HUES48 (cell line): ENCODE measurements around the gene CLSTN1.

Experiments used
- H3K27ac ChIP-seq: one replicate; pipeline ENCODE4 v1.7.0; 2013; ENCODE audit warnings: low read depth, low read length, inconsistent platforms
- H3K27me3 ChIP-seq: 2 replicates; pipeline ENCODE4 v1.6.1; 2013; ENCODE audit warnings: mild to moderate bottlenecking, low read length; ENCODE audit not compliant: control insufficient read depth, insufficient read depth
- H3K36me3 ChIP-seq: 2 replicates; pipeline ENCODE4 v1.6.1; 2013; ENCODE audit warnings: low read length; ENCODE audit not compliant: control insufficient read depth, insufficient read depth
- H3K4me1 ChIP-seq: 2 replicates; pipeline ENCODE4 v1.6.1; 2013; ENCODE audit warnings: mild to moderate bottlenecking, low read length; ENCODE audit not compliant: control insufficient read depth, insufficient read depth
- H3K4me3 ChIP-seq: 2 replicates; pipeline ENCODE4 v1.5.1; 2013; ENCODE audit warnings: mild to moderate bottlenecking, low read depth, low read length
- H3K9ac ChIP-seq: 2 replicates; pipeline ENCODE4 v1.6.1; 2013; ENCODE audit warnings: mild to moderate bottlenecking, low read depth, low read length, moderate library complexity
- H3K9me3 ChIP-seq: 2 replicates; pipeline ENCODE4 v1.6.1; 2013; ENCODE audit warnings: low read length; ENCODE audit not compliant: control insufficient read depth, insufficient read depth

Gene CLSTN1

DNA sequence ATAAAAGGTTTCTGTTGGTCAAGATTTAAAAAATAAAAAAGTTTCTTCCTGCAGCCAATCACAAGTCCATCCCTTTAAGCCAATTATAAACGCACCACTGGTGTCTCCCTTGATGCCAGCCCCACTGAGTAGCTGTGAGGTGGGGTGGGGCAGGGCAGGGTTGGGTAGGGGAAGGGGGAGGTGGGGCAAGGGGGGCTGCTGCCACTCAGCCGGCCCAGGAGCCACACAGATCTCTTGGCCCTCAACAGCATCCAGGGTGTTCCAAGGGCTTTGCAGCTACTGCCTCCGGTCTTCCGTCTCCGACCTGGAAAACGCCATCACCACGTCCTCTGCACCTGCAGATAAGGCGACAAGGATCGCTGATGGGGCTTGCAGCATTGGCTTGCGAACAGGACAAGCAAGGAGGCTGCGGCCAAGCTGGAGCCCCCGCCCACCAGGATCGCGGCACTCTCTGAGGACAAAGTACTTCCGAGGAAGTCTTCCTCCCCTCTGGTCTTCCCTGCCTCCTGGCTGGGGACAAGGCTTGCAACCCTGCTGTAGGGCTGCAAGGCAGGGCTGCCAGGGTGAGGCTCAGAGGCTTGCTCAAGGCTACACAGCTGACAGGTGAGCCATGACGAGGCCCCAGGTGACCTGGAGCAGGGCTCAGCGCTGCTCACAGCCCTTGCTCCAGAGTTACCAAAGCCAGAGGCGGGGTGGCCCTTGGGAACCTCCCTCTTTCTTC is 26.8 kb upstream of the CLSTN1 start:
- Histone ChIP-seq H3K27ac (no peak overlapping the region), H3K27me3 (no peaks in the 10 kb centered on the region), H3K36me3 (no peaks in the 10 kb centered on the region; the same call in 1 of the 2 replicates), H3K4me1 (peaks cover 34% of the 10 kb centered on the region), H3K9ac (no peak overlapping the region), H3K4me3 (no peak overlapping the region), H3K9me3 (no peaks in the 10 kb centered on the region)

DNA sequence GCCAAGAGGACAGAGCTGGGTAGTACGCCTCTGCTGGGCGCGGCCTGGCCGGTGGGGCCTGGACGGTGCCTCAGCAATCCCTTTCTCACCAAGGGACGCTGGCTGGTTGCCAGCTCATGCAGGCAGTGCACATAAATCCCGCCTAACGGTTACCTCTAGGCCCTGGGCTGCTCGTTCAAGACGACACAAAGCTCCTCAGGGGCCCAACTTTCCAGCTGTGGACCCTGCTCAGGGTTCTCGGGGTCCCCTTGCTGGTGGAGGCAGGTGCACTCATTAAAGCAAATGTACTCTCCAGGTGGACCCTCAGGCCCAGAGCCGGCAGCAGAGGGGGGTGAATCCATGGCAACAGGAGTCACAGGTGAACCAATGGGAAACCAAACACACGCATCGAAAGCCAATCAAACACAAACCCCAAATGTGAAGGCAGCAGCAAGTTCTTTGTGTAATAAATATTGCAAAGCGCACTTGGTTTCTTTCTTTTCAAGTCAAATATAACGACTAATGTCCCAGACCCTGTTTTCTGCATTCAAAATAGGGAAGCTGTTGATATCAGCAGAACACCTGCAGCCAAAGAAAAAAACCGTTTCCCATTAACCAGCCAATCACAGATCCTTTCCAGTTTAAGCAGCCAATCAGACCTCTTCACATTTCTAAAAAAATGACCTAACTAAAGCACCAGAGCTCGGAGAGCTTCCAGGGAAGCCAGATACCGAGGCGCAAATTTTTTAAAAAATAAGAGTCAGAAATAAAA is 26.1 kb upstream of the CLSTN1 start:
- Histone ChIP-seq H3K9ac (no peak overlapping the region), H3K9me3 (no peaks in the 10 kb centered on the region), H3K4me3 (no peak overlapping the region), H3K4me1 (peaks cover 34% of the 10 kb centered on the region), H3K27me3 (no peaks in the 10 kb centered on the region), H3K27ac (no peak overlapping the region), H3K36me3 (no peaks in the 10 kb centered on the region; the same call in 1 of the 2 replicates)

DNA sequence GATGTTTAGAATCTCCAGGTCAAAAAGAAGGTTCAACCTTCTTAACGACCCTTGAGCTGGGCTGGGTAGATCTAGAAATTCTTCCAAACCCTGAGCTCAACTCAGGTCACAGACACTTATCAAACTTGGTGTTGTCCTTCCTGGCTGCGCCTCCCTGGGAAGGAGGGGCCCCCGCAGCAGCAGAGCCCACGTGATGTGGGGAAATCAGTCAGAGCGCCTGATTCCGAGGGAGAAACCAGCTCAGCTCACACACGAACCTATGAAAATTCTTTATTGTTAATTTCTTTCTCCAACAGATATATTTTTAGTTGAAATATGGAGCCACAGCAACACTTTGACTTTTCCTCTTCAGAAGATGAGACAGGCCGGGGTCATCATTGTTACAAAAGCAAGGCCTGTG is 24.3 kb upstream of the CLSTN1 start:
- Histone ChIP-seq H3K4me1 (peaks cover 30% of the 10 kb centered on the region), H3K27ac (no peak overlapping the region), H3K9ac (no peak overlapping the region)

DNA sequence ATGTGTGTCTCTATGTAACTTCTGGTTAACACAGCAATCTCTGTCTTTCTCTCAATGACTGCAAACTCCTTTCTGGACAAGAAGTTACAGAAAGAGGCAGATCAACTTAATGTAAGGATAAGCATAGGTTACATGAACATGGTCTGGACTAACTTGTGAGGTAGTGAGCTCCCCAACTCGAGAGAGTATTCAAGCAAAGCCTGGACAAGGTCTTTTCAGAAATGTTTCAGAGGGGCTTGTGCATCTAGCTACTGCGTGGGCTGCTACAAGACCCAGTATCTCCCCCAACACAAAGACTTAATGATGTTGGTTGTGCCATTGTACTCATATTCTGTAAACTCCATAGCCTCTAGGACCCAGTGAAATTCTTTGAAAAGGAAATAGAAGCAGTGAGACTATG is 23.5 kb upstream of the CLSTN1 start:
- Histone ChIP-seq H3K9ac (no peak overlapping the region), H3K9me3 (no peaks in the 10 kb centered on the region), H3K4me3 (no peak overlapping the region), H3K36me3 (no peaks in the 10 kb centered on the region), H3K27me3 (no peaks in the 10 kb centered on the region), H3K4me1 (peaks cover 26% of the 10 kb centered on the region), H3K27ac (peak overlapping the region; percentile 4)

More for the DNA sequence above, 24.3 kb upstream of the CLSTN1 start:
- no peaks in the 10 kb centered on the region for H3K9me3 ChIP-seq
- H3K36me3 ChIP-seq: no peaks in the 10 kb centered on the region
- no peak overlapping the region for H3K4me3 ChIP-seq
- H3K27me3 ChIP-seq: no peaks in the 10 kb centered on the region

DNA sequence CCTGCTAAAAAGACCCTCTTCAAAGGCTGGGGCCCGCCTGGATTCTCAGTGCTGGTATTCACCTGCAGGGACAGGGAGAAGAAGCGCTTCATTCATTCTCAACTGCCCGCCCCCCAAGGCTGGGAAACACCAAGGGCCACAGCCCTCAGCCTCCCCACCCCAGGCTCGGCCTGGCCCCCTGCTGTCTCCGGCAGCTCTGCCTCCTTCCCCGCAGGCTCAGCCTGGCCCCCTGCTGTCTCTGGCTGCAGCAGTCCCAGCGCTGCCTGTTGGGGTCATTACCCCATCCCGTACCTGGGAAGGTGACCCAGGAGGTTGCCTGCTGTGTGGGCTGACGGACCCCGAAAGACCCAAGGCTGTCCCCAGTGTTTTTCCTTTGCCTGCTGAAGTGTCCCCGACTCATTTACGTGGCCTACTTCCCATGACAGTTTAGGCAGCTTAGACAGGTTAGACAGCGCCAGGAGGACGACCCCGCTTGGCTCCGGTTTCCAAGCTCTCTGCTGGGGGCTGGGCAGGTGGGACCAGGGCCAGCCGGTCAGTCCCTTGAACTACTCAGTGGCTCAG is 22.9 kb upstream of the CLSTN1 start:
- H3K9me3 ChIP-seq: no peaks in the 10 kb centered on the region
- H3K27me3 ChIP-seq: no peaks in the 10 kb centered on the region
- no peak overlapping the region for H3K4me3 ChIP-seq
- H3K27ac ChIP-seq: peak overlapping the region; percentile 4
- no peaks in the 10 kb centered on the region for H3K36me3 ChIP-seq
- peaks cover 26% of the 10 kb centered on the region for H3K4me1 ChIP-seq
- H3K9ac ChIP-seq: no peak overlapping the region

DNA sequence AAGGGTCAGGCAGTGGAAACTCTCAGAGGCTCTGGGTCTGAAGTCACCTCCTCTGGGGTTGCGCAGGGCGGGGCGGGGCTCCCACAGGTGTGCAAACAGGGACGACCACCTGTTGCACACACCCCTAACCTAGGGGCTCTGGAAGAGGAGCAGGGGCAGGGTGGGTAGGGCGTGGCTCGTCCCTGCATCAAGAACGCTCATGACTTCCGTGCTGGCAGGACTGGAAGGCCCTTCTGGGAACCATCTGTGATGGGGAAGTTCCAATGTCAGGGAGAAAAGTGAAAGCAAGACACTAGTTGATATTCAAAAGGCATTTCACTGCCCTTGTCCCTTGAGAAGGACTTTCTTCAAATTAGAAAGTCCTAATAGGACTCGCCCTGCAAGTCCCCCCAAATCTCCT is 22.1 kb upstream of the CLSTN1 start:
- Histone ChIP-seq H3K27ac (no peak overlapping the region), H3K4me1 (peaks cover 25% of the 10 kb centered on the region), H3K4me3 (no peak overlapping the region)

DNA sequence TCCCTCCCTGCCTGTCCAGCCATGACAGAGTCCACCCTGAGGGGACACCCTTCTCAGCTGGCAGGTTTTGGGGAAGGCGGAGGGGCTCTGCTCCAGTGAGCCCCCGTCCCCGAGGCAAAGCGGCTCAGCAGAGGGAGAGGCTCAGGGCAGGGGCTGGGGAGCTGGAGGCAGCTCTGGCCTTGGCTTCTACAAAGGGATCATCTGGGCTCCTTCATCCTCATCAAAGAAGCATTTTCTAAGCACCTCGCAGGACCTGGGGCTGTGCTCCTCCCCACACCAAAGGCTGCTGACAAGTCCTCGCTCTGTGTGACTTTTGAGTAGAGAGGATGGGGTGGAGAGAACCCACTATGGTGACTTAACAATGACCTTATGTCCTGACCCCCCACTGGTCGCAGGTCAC is 21.0 kb upstream of the CLSTN1 start:
- Histone ChIP-seq H3K4me1 (peaks cover 21% of the 10 kb centered on the region), H3K27ac (no peak overlapping the region), H3K27me3 (no peaks in the 10 kb centered on the region), H3K9me3 (no peaks in the 10 kb centered on the region), H3K36me3 (no peaks in the 10 kb centered on the region), H3K9ac (no peak overlapping the region), H3K4me3 (no peak overlapping the region)

More for the DNA sequence above, 22.1 kb upstream of the CLSTN1 start:
- Histone ChIP-seq H3K27me3 (no peaks in the 10 kb centered on the region), H3K9me3 (no peaks in the 10 kb centered on the region), H3K36me3 (no peaks in the 10 kb centered on the region), H3K9ac (no peak overlapping the region)

DNA sequence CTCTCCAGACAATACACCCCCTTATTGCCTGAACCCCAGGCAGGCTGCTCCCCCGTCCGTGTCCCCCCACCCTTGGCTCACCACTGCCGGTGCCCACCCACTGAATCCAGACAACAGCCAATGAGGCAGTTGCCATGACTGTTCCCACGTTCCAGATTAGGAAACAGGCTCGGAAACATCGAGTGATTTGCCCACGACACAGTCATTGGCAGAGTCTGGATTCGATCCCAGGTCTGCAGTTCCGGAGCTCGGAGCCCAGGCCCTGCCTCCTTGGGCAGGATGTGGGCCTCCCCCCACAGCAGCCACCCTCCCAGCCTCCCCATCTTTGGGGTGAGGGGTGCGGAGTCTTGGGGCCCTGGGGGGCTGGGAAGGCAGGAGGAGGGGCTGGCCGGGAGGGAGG is 20.3 kb upstream of the CLSTN1 start:
- Histone ChIP-seq H3K27ac (no peak overlapping the region), H3K4me1 (peaks cover 21% of the 10 kb centered on the region), H3K9ac (no peak overlapping the region)

DNA sequence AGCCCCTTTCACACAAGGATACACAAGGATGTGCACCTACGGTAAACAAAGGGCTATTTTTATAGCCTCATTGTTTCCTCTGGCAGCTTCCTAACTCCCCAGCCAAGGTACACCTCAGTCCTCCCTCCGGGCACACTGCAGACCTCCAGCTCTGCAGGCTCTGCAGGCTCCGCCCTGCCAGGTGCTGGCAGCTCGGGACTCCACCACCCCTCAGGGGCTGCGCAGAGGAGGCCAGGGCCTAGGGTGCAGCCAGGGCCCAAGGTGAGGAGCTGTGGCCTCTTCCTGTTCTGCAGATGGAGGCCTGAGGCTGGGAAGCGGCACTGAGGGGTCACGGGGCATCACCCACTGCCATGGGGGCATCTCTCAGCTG is 19.8 kb upstream of the CLSTN1 start:
- Histone ChIP-seq H3K4me3 (no peak overlapping the region), H3K36me3 (no peaks in the 10 kb centered on the region), H3K27me3 (no peaks in the 10 kb centered on the region), H3K27ac (no peak overlapping the region), H3K4me1 (peaks cover 21% of the 10 kb centered on the region), H3K9ac (no peak overlapping the region), H3K9me3 (no peaks in the 10 kb centered on the region)

More for the DNA sequence above, 20.3 kb upstream of the CLSTN1 start:
- no peaks in the 10 kb centered on the region for H3K27me3 ChIP-seq
- H3K36me3 ChIP-seq: no peaks in the 10 kb centered on the region
- H3K4me3 ChIP-seq: no peak overlapping the region
- H3K9me3 ChIP-seq: no peaks in the 10 kb centered on the region

DNA sequence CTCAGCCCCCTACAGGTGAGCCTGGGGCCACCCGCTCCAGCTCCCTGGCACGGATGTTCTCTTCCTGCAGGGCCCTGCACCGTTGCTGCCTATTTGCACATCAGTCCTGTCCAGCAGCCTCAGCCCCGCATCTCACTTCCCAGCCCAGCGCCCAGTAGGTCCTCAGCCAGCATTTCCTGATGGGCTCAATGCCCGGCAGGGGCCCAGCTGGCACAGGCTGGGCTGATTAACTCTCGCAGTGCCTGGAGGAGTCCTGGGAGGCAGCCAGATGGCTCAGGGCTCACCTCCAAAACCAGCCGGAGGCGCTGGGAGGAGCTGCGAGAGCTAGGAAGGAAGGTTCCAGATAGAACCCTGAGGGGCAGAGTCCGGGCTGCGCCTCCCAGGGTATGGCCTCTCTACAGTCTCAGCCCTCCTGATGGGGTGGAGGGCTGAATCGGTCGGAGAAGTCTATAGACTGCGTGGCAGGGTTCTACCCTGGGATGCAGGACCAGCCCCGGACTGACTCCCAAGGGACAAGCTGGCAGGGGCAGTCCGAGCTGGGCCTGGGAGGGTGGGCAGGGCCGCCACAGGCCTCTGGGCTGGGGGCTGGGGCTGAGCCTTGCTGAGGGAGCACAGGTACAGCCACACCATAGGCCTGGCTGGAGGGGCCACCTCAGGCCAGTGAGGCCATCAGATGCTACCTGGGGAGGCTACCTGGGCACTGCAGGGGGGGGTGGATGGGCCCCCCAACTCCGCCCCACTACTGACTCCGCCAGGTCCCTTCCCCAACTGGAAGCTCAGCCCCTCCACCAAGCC is 19.2 kb upstream of the CLSTN1 start:
- Histone ChIP-seq H3K9me3 (no peaks in the 10 kb centered on the region), H3K9ac (no peak overlapping the region), H3K4me3 (no peak overlapping the region), H3K27me3 (no peaks in the 10 kb centered on the region), H3K27ac (no peak overlapping the region), H3K36me3 (no peaks in the 10 kb centered on the region), H3K4me1 (peaks cover 19% of the 10 kb centered on the region)
